IMR-90 (cell line): ENCODE data around the gene CLCA1. TPM values are rescaled to one million over a fixed set of nuclear protein-coding genes. Genes with fewer than 3 reads are reported as not detected.

ENCODE experiments used
- ATAC-seq: fragments of 200-7000 bp; cut with Tn5 transposase; 2 replicates; pipeline ENCODE4 v1.9.1; 2020; ENCODE audit warnings: low read depth, mild to moderate bottlenecking, moderate library complexity
- BruUV-seq: library from RNA; stranded (reverse); fragments of 400-500 nt; replicated peaks from 2 replicates; lab custom pipeline; 2021; lab: Mats Ljungman, UMichigan
- CTCF ChIA-PET: fragments of 300-600 bp; formaldehyde crosslinking; extraction: SDS; loops from one replicate; lab custom pipeline; 2021; ENCODE audit warnings: antibody characterized with exemption; lab: Yijun Ruan, JAX
- POLR2A ChIA-PET: fragments of 300-600 bp; sonication (Branson Sonifier 250); formaldehyde crosslinking; loops from one replicate; lab custom pipeline; 2022; ENCODE audit warnings: antibody characterized with exemption; ENCODE audit not compliant: unreplicated experiment; lab: Charles Lee
- DNase-seq: peaks from one replicate; pipeline ENCODE4 v3.0.0; 2013
- H2AFZ ChIP-seq: replicated peaks from 2 replicates; pipeline ENCODE3; 2013; ENCODE audit warnings: low read length, mild to moderate bottlenecking; ENCODE audit not compliant: poor library complexity
- H2AK5ac ChIP-seq: 2 replicates; pipeline ENCODE4 v1.6.1; 2013; ENCODE audit warnings: low read depth, low read length, inconsistent platforms
- H2AK9ac ChIP-seq: replicated peaks from 2 replicates; pipeline ENCODE3; 2013; ENCODE audit warnings: mild to moderate bottlenecking, low read depth, low read length, moderate library complexity; ENCODE audit not compliant: poor library complexity
- H2BK120ac ChIP-seq: 2 replicates; pipeline ENCODE4 v1.6.1; 2013; ENCODE audit warnings: low read depth, low read length, inconsistent platforms
- H2BK15ac ChIP-seq: 3 replicates; pipeline ENCODE4 v1.6.1; 2013; ENCODE audit warnings: low read depth, low read length, inconsistent platforms
- H2BK20ac ChIP-seq: 2 replicates; pipeline ENCODE4 v1.6.1; 2013; ENCODE audit warnings: low read depth, mild to moderate bottlenecking, inconsistent platforms, low read length, moderate library complexity
- H2BK5ac ChIP-seq: 2 replicates; pipeline ENCODE4 v1.6.1; 2013; ENCODE audit warnings: mild to moderate bottlenecking, low read depth, low read length, inconsistent platforms; ENCODE audit not compliant: poor library complexity, severe bottlenecking
- H3K14ac ChIP-seq: replicated peaks from 2 replicates; pipeline ENCODE4 v1.6.1; 2013; ENCODE audit warnings: low read depth, low read length, inconsistent platforms
- H3K18ac ChIP-seq: 2 replicates; pipeline ENCODE4 v1.6.1; 2013; ENCODE audit warnings: low read depth, low read length, control low read depth
- H3K23ac ChIP-seq: 2 replicates; pipeline ENCODE4 v1.6.1; 2013; ENCODE audit warnings: low read depth, low read length, inconsistent platforms
- H3K27ac ChIP-seq: 2 replicates; pipeline ENCODE4 v1.5.1; 2013; ENCODE audit warnings: mild to moderate bottlenecking, control low read depth, low read length; ENCODE audit not compliant: insufficient read depth
- H3K27me3 ChIP-seq: 2 replicates; pipeline ENCODE4 v1.6.1; 2013; ENCODE audit warnings: low read length; ENCODE audit not compliant: control insufficient read depth, insufficient read depth
- H3K36me3 ChIP-seq: 2 replicates; pipeline ENCODE4 v1.6.1; 2013; ENCODE audit warnings: low read length, mixed read lengths; ENCODE audit not compliant: control insufficient read depth, insufficient read depth
- H3K4ac ChIP-seq: 2 replicates; pipeline ENCODE4 v1.6.1; 2013; ENCODE audit warnings: low read depth, low read length, inconsistent platforms
- H3K4me1 ChIP-seq: 2 replicates; pipeline ENCODE4 v1.6.1; 2013; ENCODE audit warnings: low read length, mixed read lengths; ENCODE audit not compliant: control insufficient read depth, insufficient read depth
- H3K4me2 ChIP-seq: 2 replicates; pipeline ENCODE4 v1.6.1; 2013; ENCODE audit warnings: low read depth, mild to moderate bottlenecking, control low read depth, low read length, moderate library complexity
- H3K4me3 ChIP-seq: 2 replicates; pipeline ENCODE4 v1.5.1; 2013; ENCODE audit warnings: low read depth, mild to moderate bottlenecking, control low read depth, low read length, moderate library complexity; ENCODE audit not compliant: insufficient read depth
- H3K56ac ChIP-seq: 2 replicates; pipeline ENCODE4 v1.6.1; 2013; ENCODE audit warnings: low read length, inconsistent platforms; ENCODE audit not compliant: insufficient read depth; ENCODE audit errors: extremely low read depth
- H3K79me1 ChIP-seq, 2 experiments: 2 replicates each; pipeline ENCODE4 v1.6.1; 2013; ENCODE audit warnings: low read length in 2 of 2, inconsistent platforms in 1 of 2, low read depth in 1 of 2
- H3K9ac ChIP-seq: 2 replicates; pipeline ENCODE4 v1.6.1; 2013; ENCODE audit warnings: low read depth, low read length, control low read depth
- H3K9me1 ChIP-seq: 2 replicates; pipeline ENCODE4 v1.6.1; 2013; ENCODE audit warnings: low read length, inconsistent platforms; ENCODE audit not compliant: insufficient read depth
- H3K9me3 ChIP-seq: 2 replicates; pipeline ENCODE4 v1.6.1; 2013; ENCODE audit warnings: low read length; ENCODE audit not compliant: control insufficient read depth, insufficient read depth
- H4K20me1 ChIP-seq: 2 replicates; pipeline ENCODE4 v1.6.1; 2013; ENCODE audit warnings: low read length, inconsistent platforms; ENCODE audit not compliant: insufficient read depth
- H4K5ac ChIP-seq: 2 replicates; pipeline ENCODE4 v1.6.1; 2013; ENCODE audit warnings: mild to moderate bottlenecking, low read depth, low read length, control low read depth
- H4K8ac ChIP-seq, 2 experiments: 2 replicates each; pipeline ENCODE4 v1.6.1; 2013; ENCODE audit warnings: low read depth in 2 of 2, low read length in 2 of 2, control low read depth in 1 of 2, inconsistent platforms in 1 of 2
- H4K91ac ChIP-seq: 2 replicates; pipeline ENCODE4 v1.6.1; 2013; ENCODE audit warnings: low read depth, low read length, inconsistent platforms; ENCODE audit not compliant: insufficient read depth
- ELK1 ChIP-seq: fragments of 150-350 bp; IDR thresholded peaks from 2 replicates; pipeline ENCODE4 v1.6.1; 2016; ENCODE audit warnings: low read depth, mild to moderate bottlenecking, low read length, moderate library complexity, borderline replicate concordance
- MAZ ChIP-seq: IDR thresholded peaks from 2 replicates; pipeline ENCODE4 v1.6.1; 2012; ENCODE audit warnings: low read depth, mild to moderate bottlenecking, low read length, improper control_type of control experiment, moderate library complexity, borderline replicate concordance
- WGBS, 2 experiments: methylation state at CpG; one replicate each; pipeline versions ENCODE4 v1.1.5 to v1.1.7; 2013; ENCODE audit warnings: missing lambda C conversion rate in 2 of 2; ENCODE audit not compliant: insufficient read length in 1 of 2; ENCODE audit errors: extremely low coverage in 2 of 2; 5-methylcytosine and 5-hydroxymethylcytosine counted together
- dilution Hi-C: fragments of 300-500 bp; cut with HindIII; formaldehyde crosslinking; loops from one replicate; pipeline ENCODE4 v1.14.3; 2018; ENCODE audit warnings: low sequenced_read_pairs; ENCODE audit not compliant: unreplicated experiment
- in situ Hi-C: fragments of 300-500 bp; cut with MboI; formaldehyde crosslinking; loops from 3 replicates; pipeline ENCODE4 v1.14.3; 2019; ENCODE audit warnings: low sequenced_read_pairs, inconsistent platforms, mixed read lengths
- intact Hi-C: fragments of 100-400 bp; cut with micrococcal nuclease; formaldehyde crosslinking; loops from 2 replicates; pipeline ENCODE4 v1.10.0; 2022
- polyA plus RNA-seq, 3 experiments: library from polyadenylated mRNA; depleted of rRNA; stranded (reverse); fragments of >200 nt; gene quantifications; 2 replicates each; pipeline ENCODE4 v1.2.3, GENCODE V29; 2012; ENCODE audit warnings: low replicate concordance in 1 of 3
- total RNA-seq: library from RNA; depleted of rRNA; stranded (reverse); fragments of >200 nt; gene quantifications from 2 replicates; pipeline ENCODE4 v1.2.3, GENCODE V29; 2012

CLCA1 gene
- total and polyA plus RNA-seq, 2 of the 4 experiments (the other 2 are of a cell fraction): not detected

GRCh38 chr1:86472767-86473166 lies 4.0 kb downstream of the CLCA1 start:
- Histone ChIP-seq H3K27me3 (peaks cover 13% of the 10 kb centered on the region), H3K4ac (no peak overlapping the region), H3K79me1 (no peaks in the 10 kb centered on the region), H4K8ac (no peak overlapping the region), H3K9me3 (no peaks in the 10 kb centered on the region), H2AK5ac (no peak overlapping the region), H2BK5ac (no peak overlapping the region), H4K20me1 (no peaks in the 10 kb centered on the region), H3K4me1 (0 out of 2 replicates have a peak, but pooled peaks cover 3% of the 10 kb centered on the region), H2AK9ac (no peak overlapping the region), H3K36me3 (no peaks in the 10 kb centered on the region), H2BK120ac (no peak overlapping the region), H3K18ac (no peak overlapping the region), H3K23ac (no peak overlapping the region), H3K9ac (no peak overlapping the region), H2BK20ac (no peak overlapping the region), H3K27ac (no peak overlapping the region), H2AFZ (no peak overlapping the region), H4K91ac (no peak overlapping the region), H3K14ac (no peak overlapping the region), H3K4me2 (no peak overlapping the region), H3K9me1 (no peaks in the 10 kb centered on the region), H3K4me3 (no peak overlapping the region), H3K56ac (no peak overlapping the region), H2BK15ac (no peak overlapping the region), H4K5ac (no peak overlapping the region)
- BruUV-seq: no TSS peak
- in situ Hi-C loops (no loop called here), intact Hi-C loops (loop anchor here (5.0 to 10.0 kb wide), 4 partner anchors 215 to 612 kb away; no protein-coding TSS in a partner anchor), dilution Hi-C loops (no loop called here)
- no peak for DNase-seq
- no CpG with 5 or more reads among the region's 3 CpGs for WGBS, 2 experiments
- ChIA-PET POLR2A (no interaction called here), CTCF (interaction anchor here (0.6 to 1.0 kb wide), 4 partner anchors 12 to 85 kb away, joined by 3 read pairs; no protein-coding TSS in a partner anchor)
- TF ChIP-seq MAZ (no peak), ELK1 (no peak)
- ATAC-seq: no peak
